ENCODE results near the gene P2RX6.
"Not testable (repeated sequence)": the region's sequence is repeated elsewhere in the genome, so short reads cannot be mapped to it uniquely, and the experiment has no call there.

Gene P2RX6

GRCh38 chr22:21060363-21060762 is 45.4 kb downstream of the P2RX6 start:
- H3K27me3 ChIP-seq (ENCODE audit: control insufficient read depth in 1 of 2, insufficient read depth in 2 of 2, low read length in 2 of 2); H3K27ac ChIP-seq (ENCODE audit: low read depth, low read length); H3K36me3 ChIP-seq (ENCODE audit: insufficient read depth, low read length): not testable (repeated sequence)

DNA sequence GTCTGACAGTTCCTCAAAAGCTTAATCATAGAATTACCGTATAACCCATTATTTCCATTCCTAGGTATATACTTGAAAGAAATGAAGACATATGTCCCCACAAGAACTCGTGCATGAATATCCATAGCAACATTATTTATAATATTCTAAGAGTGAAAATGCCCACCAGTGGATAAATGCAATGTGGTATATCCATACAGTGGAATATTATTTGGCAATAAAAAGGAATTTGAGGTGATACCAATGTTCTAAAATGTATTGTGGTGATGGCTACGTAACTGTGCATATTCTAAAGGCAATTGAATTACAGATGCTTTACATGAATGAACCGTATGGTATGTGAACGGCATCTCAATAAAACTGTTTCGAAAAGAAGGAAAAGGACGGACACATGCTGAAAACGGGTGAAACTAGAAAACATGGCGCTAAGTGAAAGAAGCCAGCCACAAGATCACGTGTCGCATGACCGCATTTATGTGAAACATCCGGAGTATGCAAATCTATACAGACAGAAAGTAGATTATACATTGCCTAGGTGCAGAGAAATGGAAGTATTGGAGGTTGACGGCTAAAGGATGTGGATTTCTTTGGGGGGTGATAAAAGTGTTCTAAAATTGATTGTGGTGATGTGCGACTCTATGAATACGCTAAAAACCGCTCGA is 46.8 kb downstream of the P2RX6 start:
- not testable (repeated sequence) for H3K9me3 ChIP-seq (ENCODE audit: low read length); H3K27me3 ChIP-seq (ENCODE audit: control insufficient read depth in 1 of 2, insufficient read depth in 2 of 2, low read length in 2 of 2); H3K9ac ChIP-seq (ENCODE audit: low read length)

More at GRCh38 chr22:21060363-21060762, 45.4 kb downstream of the P2RX6 start:
- H3K4me3 ChIP-seq (ENCODE audit: low read depth in 1 of 2, low read length in 2 of 2); H3K9me3 ChIP-seq (ENCODE audit: low read length); H3K9ac ChIP-seq (ENCODE audit: low read length); H3K4me1 ChIP-seq (ENCODE audit: insufficient read depth, low read length): not testable (repeated sequence)

DNA sequence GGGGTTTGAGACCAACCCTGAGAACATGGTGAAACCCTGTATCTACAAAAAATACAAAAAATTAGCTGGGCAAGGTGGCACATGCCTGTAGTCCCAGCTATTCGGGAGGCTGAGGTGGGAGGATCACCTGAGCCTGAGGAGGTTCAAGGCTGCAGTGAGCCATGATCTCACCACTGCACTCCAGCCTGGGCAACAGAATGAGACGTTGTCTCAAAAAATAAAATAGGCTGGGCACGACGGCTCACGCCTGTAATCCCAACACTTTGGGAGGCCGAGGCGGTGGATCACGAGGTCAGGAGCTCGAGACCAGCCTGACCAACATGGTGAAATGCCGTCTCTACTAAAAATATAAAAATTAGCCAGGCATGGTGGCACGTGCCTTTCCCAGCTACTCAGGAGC is 49.5 kb downstream of the P2RX6 start:
- H3K9me3 ChIP-seq (ENCODE audit: low read length); H3K27me3 ChIP-seq (ENCODE audit: control insufficient read depth in 1 of 2, insufficient read depth in 2 of 2, low read length in 2 of 2); H3K4me1 ChIP-seq (ENCODE audit: insufficient read depth, low read length); H3K4me3 ChIP-seq (ENCODE audit: low read depth in 1 of 2, low read length in 2 of 2); H3K9ac ChIP-seq (ENCODE audit: low read length); H3K36me3 ChIP-seq (ENCODE audit: insufficient read depth, low read length); H3K27ac ChIP-seq (ENCODE audit: low read depth, low read length): not testable (repeated sequence)

More for the DNA sequence above, 46.8 kb downstream of the P2RX6 start:
- H3K4me3 ChIP-seq (ENCODE audit: low read depth in 1 of 2, low read length in 2 of 2); H3K4me1 ChIP-seq (ENCODE audit: insufficient read depth, low read length); H3K27ac ChIP-seq (ENCODE audit: low read depth, low read length); H3K36me3 ChIP-seq (ENCODE audit: insufficient read depth, low read length): not testable (repeated sequence)

- no peaks in the 10 kb centered on the region for H3K27me3 ChIP-seq (ENCODE audit: control insufficient read depth in 1 of 2, insufficient read depth in 2 of 2, low read length in 2 of 2)
- H3K4me3 ChIP-seq (ENCODE audit: low read depth in 1 of 2, low read length in 2 of 2), result no peak overlapping the region
- H3K9me3 ChIP-seq (ENCODE audit: low read length), result no peaks in the 10 kb centered on the region
- no peak overlapping the region for H3K9ac ChIP-seq (ENCODE audit: low read length)
- no peaks in the 10 kb centered on the region for H3K4me1 ChIP-seq (ENCODE audit: insufficient read depth, low read length)
- H3K27ac ChIP-seq (ENCODE audit: low read depth, low read length), result no peak overlapping the region
- no peaks in the 10 kb centered on the region for H3K36me3 ChIP-seq (ENCODE audit: insufficient read depth, low read length)
Measured at GRCh38 chr22:21064917-21065864, 50.2 kb downstream of the P2RX6 start.

DNA sequence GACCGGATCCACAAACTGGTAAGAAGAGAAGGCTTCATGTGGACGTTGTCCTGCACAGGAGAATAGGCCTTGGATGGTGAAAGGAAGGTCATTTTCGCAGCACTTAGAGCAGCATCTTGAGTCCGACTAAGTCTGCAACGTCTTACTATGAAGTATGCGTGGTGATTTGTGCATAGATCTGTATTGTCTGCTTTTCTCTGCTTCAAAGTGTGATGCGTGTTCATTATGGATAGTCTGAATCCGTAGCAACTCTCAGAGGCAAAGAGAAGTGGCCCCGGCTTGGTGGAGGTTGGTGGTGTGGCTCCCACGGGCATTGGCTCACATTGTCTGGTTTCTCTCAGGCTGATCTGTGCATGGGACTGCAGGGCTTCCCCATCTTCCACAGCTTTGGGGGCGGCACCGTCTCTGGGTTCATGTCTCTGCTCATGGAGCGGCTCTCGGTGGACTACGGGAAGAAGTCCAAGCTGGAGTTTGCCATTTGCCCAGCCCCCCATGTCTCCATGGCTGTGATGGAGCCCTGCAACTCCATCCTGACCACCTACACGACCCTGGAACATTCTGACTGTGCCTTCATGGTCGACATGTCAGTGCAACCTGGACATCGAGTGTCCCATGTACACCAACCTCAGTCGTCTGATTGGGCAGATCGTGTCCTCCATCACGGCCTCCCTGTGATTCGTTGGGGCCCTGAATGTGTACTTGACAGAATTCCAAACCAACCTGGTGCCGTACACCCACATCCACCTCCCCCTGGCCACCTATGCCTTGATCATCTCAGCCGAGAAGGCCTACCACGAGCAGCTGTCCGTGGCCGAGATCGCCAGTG is 52.3 kb downstream of the P2RX6 start:
- Histone ChIP-seq H3K4me1 (ENCODE audit: insufficient read depth, low read length) (no peaks in the 10 kb centered on the region), H3K9ac (ENCODE audit: low read length) (no peak overlapping the region), H3K27me3 (ENCODE audit: control insufficient read depth in 1 of 2, insufficient read depth in 2 of 2, low read length in 2 of 2) (no peaks in the 10 kb centered on the region), H3K9me3 (ENCODE audit: low read length) (no peaks in the 10 kb centered on the region), H3K36me3 (ENCODE audit: insufficient read depth, low read length) (no peaks in the 10 kb centered on the region), H3K27ac (ENCODE audit: low read depth, low read length) (no peak overlapping the region), H3K4me3 (ENCODE audit: low read depth in 1 of 2, low read length in 2 of 2) (no peak overlapping the region)

DNA sequence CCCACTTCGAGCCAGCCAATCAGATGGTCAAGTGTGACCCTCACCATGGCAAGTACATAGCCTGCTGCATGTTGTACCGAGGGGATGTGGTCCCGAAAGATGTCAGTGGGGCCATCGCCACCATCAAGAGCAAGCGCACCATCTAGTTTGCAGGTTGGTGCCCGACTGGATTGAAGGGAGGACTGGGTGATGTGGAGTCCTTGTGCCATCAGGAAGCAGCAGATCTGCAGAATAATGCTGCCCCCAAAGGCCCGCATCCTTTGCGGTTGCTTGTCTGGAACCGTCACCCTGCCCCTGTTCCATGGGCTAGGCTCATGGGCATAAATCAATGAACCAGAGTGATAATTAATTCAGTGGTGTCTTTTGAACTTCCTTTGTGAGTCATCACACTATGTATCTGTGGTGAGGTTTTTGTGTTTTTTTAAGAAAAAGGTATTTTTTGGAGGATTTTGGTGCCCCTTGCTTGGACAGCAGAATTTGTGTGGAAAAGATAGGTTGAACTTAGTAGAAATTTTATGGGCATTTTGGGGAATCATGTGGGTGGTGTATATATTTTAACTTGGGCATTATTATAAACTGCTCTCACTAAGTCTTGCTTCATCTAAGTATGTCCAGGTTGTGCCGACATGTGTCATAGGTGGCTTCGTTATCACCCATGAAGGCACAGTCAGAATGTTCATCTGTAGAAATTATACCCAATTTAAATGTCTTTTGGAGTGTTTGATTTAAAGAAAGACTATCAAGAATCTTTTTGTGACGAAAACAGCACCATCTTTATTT is 53.1 kb downstream of the P2RX6 start:
- Histone ChIP-seq H3K9me3 (ENCODE audit: low read length) (no peaks in the 10 kb centered on the region), H3K36me3 (ENCODE audit: insufficient read depth, low read length) (no peaks in the 10 kb centered on the region), H3K4me1 (ENCODE audit: insufficient read depth, low read length) (no peaks in the 10 kb centered on the region), H3K27ac (ENCODE audit: low read depth, low read length) (no peak overlapping the region), H3K9ac (ENCODE audit: low read length) (no peak overlapping the region), H3K27me3 (ENCODE audit: control insufficient read depth in 1 of 2, insufficient read depth in 2 of 2, low read length in 2 of 2) (no peaks in the 10 kb centered on the region), H3K4me3 (ENCODE audit: low read depth in 1 of 2, low read length in 2 of 2) (no peak overlapping the region)

DNA sequence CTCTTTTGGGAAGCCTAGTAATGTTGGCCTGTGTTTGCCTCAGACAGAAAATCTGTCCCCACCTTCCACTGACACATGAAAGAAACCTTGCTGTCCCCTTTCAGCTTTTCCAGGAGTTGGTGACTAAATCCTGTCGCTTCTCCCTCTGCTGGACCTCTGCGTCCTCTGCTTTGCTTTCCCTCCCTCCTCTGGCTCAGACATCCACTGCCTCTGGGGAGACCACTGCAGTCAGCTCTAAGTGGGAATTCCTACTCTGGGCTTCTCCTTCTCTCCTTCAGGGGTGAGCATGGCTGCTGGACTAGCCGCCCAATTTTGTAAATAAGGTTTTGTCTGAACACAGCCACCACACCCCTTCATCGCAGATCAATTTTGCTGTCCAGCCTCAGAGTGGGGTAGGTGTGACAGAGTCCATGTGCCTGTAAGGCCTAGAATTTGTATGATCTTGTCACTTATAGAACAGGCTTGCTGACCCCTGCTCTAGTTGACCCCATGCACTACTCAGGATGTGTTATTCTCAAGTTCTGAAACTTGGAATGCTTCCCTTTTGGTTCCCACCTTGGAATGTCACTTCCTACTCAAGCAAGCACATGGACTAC is 53.8 kb downstream of the P2RX6 start:
- Histone ChIP-seq H3K4me3 (ENCODE audit: low read depth in 1 of 2, low read length in 2 of 2) (no peak overlapping the region), H3K4me1 (ENCODE audit: insufficient read depth, low read length) (no peaks in the 10 kb centered on the region), H3K27ac (ENCODE audit: low read depth, low read length) (no peak overlapping the region), H3K9me3 (ENCODE audit: low read length) (no peaks in the 10 kb centered on the region), H3K9ac (ENCODE audit: low read length) (no peak overlapping the region), H3K27me3 (ENCODE audit: control insufficient read depth in 1 of 2, insufficient read depth in 2 of 2, low read length in 2 of 2) (no peaks in the 10 kb centered on the region), H3K36me3 (ENCODE audit: insufficient read depth, low read length) (no peaks in the 10 kb centered on the region)

- H3K27me3 ChIP-seq (ENCODE audit: control insufficient read depth in 1 of 2, insufficient read depth in 2 of 2, low read length in 2 of 2), result no peaks in the 10 kb centered on the region
- no peak overlapping the region for H3K9ac ChIP-seq (ENCODE audit: low read length)
- H3K4me3 ChIP-seq (ENCODE audit: low read depth in 1 of 2, low read length in 2 of 2), result no peak overlapping the region
- H3K36me3 ChIP-seq (ENCODE audit: insufficient read depth, low read length), result no peaks in the 10 kb centered on the region
- no peaks in the 10 kb centered on the region for H3K9me3 ChIP-seq (ENCODE audit: low read length)
- no peak overlapping the region for H3K27ac ChIP-seq (ENCODE audit: low read depth, low read length)
- H3K4me1 ChIP-seq (ENCODE audit: insufficient read depth, low read length), result no peaks in the 10 kb centered on the region
Measured at GRCh38 chr22:21069375-21069774, 54.4 kb downstream of the P2RX6 start.

DNA sequence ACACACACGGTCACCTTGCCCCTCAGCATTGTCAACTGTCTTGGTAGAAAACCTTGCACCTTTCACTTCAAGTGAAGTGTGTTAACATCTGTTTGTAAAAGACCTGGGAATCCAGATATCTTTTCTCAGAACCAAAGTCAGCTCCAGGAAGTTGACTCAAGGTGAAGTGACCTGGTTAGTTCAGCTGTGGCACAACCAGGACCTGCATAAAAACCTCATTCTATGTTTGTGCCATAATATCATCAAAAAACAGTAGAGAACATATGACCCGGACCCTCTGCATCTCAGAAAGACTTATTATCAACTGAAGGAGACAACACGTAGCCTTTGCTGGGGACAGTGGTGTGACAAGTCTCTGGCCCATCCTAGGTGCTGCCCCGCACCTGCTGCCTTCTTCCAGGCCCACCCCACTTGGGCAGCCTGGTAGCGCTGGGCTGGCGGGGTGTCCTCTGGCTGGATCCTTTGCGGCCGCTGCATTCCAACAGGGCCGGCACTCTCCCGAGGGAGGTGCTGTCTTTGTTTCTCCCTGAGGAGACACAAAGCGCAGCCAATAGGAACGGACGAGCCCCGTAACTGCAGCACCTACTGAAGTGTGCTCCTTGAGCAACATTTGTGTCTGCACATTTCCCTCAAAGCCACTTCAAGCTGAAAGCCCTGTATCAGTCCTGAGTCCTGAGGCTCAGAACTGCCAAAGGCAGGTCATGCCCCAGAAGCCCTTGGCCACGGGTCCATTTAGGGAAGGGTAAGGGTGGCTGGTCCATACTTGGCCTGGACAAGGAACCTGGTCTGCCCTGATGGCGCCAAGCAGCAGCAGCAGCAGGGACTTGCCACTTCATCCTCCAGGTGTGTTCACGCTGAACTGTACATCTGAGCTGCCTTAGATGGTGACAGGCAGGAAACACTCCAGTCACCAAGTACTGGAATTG is 56.0 kb downstream of the P2RX6 start:
- Histone ChIP-seq H3K9me3 (ENCODE audit: low read length) (no peaks in the 10 kb centered on the region), H3K4me1 (ENCODE audit: insufficient read depth, low read length) (no peaks in the 10 kb centered on the region), H3K9ac (ENCODE audit: low read length) (no peak overlapping the region), H3K36me3 (ENCODE audit: insufficient read depth, low read length) (no peaks in the 10 kb centered on the region), H3K27me3 (ENCODE audit: control insufficient read depth in 1 of 2, insufficient read depth in 2 of 2, low read length in 2 of 2) (no peaks in the 10 kb centered on the region), H3K4me3 (ENCODE audit: low read depth in 1 of 2, low read length in 2 of 2) (no peak overlapping the region), H3K27ac (ENCODE audit: low read depth, low read length) (no peak overlapping the region)

GRCh38 chr22:21071796-21072195 is 56.8 kb downstream of the P2RX6 start:
- H3K9me3 ChIP-seq (ENCODE audit: low read length); H3K4me1 ChIP-seq (ENCODE audit: insufficient read depth, low read length); H3K4me3 ChIP-seq (ENCODE audit: low read depth in 1 of 2, low read length in 2 of 2); H3K9ac ChIP-seq (ENCODE audit: low read length); H3K36me3 ChIP-seq (ENCODE audit: insufficient read depth, low read length); H3K27ac ChIP-seq (ENCODE audit: low read depth, low read length); H3K27me3 ChIP-seq (ENCODE audit: control insufficient read depth in 1 of 2, insufficient read depth in 2 of 2, low read length in 2 of 2): not testable (repeated sequence)
